Activated CD4-positive, CD25-positive, alpha-beta regulatory T cell treated with anti-CD3 and anti-CD28 coated beads, Interleukin-2, amount 50 U/mL, for 72 hours (primary cell): Measurements from ENCODE around the gene CORO2A.
"Not testable (repeated sequence)": the region's sequence is repeated elsewhere in the genome, so short reads cannot be mapped to it uniquely, and the experiment has no call there.

ENCODE experiments used
- DNase-seq: peaks from one replicate; pipeline ENCODE4 v3.0.0; 2021

CORO2A gene

DNA sequence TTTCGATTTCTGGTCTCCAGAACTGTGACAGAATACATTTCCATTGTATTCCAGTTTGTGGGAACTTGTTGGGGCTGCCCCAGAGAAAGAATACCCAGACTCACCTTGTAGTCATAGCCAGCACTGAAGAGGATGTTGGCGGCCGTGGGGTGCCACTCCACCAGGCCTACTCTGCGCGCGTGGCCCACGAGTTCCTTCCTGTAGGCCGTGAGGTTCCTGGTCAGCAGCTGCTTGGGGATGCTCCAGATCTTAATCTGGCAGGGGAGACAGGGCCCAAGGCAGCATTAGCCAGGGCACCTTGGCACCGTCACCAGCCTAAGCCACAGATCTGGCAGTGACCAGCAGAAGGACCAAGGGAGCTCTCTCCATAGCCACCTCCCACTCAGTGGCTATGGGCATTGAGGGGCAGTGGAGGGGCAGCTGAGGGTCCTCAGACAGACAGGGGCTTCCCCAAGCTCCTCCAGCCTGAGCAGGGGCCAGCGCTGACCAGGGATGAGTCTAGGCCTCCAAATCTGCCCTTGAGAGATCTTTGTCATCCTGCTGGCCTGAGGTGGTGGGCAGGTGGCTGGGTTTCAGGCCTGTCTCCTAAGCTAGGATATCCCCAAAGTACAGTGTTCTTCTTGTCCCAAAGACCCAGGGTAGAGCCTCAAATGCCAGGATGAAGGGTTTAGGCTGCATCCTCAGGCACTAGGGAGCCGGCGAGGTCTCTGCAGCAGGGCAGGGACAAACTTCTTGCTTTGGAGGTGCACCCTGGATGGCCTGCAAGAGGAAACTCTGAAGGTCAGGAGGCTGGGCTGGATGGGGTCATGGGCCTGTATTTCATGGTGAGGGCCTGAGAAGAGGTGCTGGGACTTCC lies 57.5 kb downstream of the CORO2A start:
- DNase-seq = peak; percentile 21

- DNase-seq = peak; percentile 28
Observed at GRCh38 chr9:98132806-98133631, 59.4 kb downstream of the CORO2A start.

GRCh38 chr9:98132158-98132557 lies 60.3 kb downstream of the CORO2A start:
- peak; percentile 3 for DNase-seq

- peak; percentile 17 for DNase-seq
Observed at GRCh38 chr9:98130576-98131228, 61.7 kb downstream of the CORO2A start.

- DNase-seq = not testable (repeated sequence)
Observed at GRCh38 chr9:98130060-98130459, 62.4 kb downstream of the CORO2A start.

- DNase-seq = no peak
Observed at GRCh38 chr9:98129451-98129881, 63.0 kb downstream of the CORO2A start.

- DNase-seq = no peak
Observed at GRCh38 chr9:98128316-98128715, 64.1 kb downstream of the CORO2A start.

GRCh38 chr9:98127226-98127625 lies 65.2 kb downstream of the CORO2A start:
- DNase-seq = no peak

GRCh38 chr9:98124637-98125426 lies 67.6 kb downstream of the CORO2A start:
- DNase-seq = no peak

DNA sequence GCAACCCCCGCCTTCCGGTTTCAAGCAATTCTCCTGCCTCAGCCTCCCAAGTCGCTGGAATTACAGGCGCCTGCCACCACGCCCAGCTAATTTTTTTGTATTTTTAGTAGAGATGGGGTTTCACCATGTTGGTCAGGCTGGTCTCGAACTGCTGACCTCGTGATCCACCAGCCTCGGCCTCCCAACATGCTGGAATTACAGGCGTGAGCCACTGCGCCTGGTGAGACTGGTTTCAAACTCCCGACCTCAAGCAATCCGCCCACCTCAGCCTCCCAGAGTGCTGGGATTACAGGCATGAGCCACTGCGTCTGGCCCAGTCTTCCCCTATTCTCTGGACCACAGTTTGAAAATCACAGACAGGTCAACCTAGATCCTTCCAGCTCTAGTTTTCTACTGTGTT lies 68.3 kb downstream of the CORO2A start:
- DNase-seq = not testable (repeated sequence)

GRCh38 chr9:98121058-98121457 lies 71.4 kb downstream of the CORO2A start:
- DNase-seq = no peak

DNA sequence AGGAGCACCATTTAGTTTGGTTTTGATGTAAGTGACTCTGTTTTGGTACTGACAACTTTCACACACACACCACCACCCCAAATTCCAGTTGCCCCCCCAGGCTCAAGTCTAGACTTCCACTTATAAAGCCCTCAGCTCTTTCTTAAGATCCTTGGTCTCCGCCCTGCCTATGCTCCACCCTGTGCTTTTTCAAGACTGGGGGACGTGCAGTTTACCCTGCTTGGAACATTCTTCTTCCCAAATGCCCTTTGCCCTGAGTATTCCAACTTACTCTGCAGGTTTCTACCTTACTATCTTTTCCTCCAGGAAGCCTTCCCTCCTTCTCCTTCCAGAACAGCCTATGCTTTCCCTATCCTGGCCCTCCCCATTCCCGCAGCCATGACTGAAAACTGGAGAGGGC lies 72.0 kb downstream of the CORO2A start:
- DNase-seq = no peak

- peak; percentile 71 for DNase-seq
Observed at GRCh38 chr9:98118640-98119601, 73.5 kb downstream of the CORO2A start, which contains the start of gene TRIM14. Gene TRIM14, minus strand, starts transcription at chr9:98119222. Its CDS starts 34 bp downstream, at chr9:98119188.

GRCh38 chr9:98117984-98118639 lies 74.3 kb downstream of the CORO2A start:
- DNase-seq = peak; percentile 47

GRCh38 chr9:98117097-98117496 lies 75.3 kb downstream of the CORO2A start:
- DNase-seq = not testable (repeated sequence)

DNA sequence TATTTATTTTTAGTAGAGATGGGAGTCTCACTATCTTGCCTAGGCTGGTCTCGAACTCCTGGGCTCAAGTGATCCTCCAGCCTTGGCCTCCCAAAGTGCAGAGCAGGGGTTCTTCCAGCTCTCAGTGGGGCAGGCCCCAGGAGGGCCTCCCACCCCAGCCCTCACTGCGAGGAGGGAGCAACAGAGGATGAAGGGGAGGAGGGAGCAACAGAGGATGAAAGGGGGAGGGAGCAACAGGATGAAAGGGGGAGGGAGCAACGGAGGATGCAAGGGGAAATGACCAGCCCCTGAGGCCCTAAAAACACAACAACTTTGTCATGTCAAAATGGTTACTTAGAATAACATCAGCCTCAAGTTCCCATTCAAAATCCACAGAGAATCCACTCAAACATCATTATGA lies 83.4 kb downstream of the CORO2A start:
- DNase-seq = no peak

GRCh38 chr9:98108531-98109031 lies 83.9 kb downstream of the CORO2A start:
- no peak for DNase-seq

DNA sequence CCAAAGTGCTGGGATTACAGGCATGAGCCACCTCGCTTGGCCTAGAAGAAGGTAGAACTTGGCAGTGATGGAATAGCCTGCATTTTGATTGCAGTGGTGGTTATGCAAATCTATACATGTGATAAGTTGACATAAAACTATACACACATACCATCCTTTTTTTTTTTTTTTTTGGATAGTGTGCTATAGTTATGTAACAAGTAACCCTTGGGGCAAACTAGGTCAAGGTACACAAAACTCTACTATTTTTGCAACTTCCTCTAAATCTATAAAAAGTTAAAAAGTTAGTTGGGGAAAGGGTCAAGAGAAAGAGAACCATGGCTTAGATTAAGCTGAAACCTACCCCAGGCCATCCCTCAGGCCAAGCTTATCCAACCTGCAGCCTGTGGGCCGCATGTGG lies 84.5 kb downstream of the CORO2A start:
- no peak for DNase-seq

DNA sequence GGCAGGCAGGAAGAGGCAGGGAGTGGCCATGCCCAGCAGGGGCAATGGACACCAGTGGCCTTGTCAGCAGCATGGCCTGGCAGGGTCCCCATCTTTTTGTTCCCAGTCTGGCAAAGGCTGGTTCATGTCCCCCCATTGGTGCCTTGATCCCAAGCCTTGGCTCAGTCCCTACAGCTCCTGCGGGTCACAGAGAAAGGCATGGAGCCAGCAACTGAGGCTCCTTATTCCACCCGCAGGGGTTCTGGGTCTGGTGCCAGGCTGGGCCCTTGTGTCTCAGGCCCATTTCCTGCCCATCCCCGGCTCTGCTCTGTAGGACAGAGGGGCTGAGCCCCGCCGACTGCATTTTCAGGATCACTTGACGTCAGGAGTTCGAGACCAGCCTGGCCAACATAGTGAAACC lies 87.4 kb downstream of the CORO2A start:
- DNase-seq = no peak

- DNase-seq = no peak
Observed at GRCh38 chr9:98104445-98104881, 88.0 kb downstream of the CORO2A start.
